ENCODE measurements around the gene SYNGR3. TPM values are rescaled to one million over a fixed set of nuclear protein-coding genes. Genes with fewer than 3 reads are reported as not detected.
A peak's percentile ranks its signal among the peaks of the same experiment; 100 is the strongest.

The SYNGR3 gene
- total RNA-seq, 4 donors from 2014 or later: 2.1 to 5.6 (median 3.3) TPM

DNA sequence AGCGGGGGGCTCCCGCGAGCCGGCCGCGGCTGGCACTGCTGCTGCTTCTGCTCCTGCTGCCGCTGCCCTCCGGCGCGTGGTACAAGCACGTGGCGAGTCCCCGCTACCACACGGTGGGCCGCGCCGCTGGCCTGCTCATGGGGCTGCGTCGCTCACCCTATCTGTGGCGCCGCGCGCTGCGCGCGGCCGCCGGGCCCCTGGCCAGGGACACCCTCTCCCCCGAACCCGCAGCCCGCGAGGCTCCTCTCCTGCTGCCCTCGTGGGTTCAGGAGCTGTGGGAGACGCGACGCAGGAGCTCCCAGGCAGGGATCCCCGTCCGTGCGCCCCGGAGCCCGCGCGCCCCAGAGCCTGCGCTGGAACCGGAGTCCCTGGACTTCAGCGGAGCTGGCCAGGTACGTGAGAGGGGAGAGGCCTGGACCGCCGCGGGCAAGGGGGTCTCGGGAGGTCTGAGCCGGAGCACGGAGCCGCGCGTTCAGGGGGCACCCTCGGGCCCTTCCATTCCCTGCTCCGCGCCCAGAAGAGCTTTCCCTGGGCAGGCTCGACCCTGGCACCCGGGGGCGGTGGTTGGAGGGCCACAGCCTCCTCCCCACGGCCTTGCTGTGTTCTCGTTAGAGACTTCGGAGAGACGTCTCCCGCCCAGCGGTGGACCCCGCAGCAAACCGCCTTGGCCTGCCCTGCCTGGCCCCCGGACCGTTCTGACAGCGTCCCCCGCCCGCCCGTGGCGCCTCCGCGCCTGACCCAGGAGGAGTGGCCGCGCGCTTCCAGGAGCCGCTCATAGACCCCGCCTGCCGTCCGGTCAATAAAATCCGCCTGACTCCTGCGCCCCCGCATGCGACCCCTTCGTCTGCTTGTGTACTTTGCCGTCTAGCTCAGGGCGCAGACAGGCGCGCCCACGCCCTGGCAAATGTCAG lies 30.4 kb downstream of the SYNGR3 start:
- peaks cover 0 to 57% (median 25%) of the 10 kb centered on the region in 4 donors for H3K27me3 ChIP-seq
- H3K36me3 ChIP-seq: no peaks in the 10 kb centered on the region
- H3K4me1 ChIP-seq: peaks cover 30 to 43% (median 38%) of the 10 kb centered on the region in 4 donors
- no peak for DNase-seq (ENCODE audit: extremely low spot score)
- peak overlapping the region in 2 of 4 donors; percentile 16 to 18 for H3K4me3 ChIP-seq
- intact Hi-C loops (cut with DNase I): no loop called here
- H3K27ac ChIP-seq (replicated peaks in 1 of 4): no peak overlapping the region
- H3K9me3 ChIP-seq: no peaks in the 10 kb centered on the region
- TF ChIP-seq POLR2A (IDR thresholded peaks at IDR 0.05; ENCODE audit: low read depth) (no peak), EP300 (IDR thresholded peaks at IDR 0.05) (no peak), POLR2AphosphoS5 (IDR thresholded peaks at IDR 0.05) (no peak)
- TF ChIP-seq, protein P1, sequence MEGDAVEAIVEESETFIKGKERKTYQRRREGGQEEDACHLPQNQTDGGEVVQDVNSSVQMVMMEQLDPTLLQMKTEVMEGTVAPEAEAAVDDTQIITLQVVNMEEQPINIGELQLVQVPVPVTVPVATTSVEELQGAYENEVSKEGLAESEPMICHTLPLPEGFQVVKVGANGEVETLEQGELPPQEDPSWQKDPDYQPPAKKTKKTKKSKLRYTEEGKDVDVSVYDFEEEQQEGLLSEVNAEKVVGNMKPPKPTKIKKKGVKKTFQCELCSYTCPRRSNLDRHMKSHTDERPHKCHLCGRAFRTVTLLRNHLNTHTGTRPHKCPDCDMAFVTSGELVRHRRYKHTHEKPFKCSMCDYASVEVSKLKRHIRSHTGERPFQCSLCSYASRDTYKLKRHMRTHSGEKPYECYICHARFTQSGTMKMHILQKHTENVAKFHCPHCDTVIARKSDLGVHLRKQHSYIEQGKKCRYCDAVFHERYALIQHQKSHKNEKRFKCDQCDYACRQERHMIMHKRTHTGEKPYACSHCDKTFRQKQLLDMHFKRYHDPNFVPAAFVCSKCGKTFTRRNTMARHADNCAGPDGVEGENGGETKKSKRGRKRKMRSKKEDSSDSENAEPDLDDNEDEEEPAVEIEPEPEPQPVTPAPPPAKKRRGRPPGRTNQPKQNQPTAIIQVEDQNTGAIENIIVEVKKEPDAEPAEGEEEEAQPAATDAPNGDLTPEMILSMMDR (IDR thresholded peaks at IDR 0.05): no peak
- 4% methylated on average over 31 of the region's 96 CpGs for WGBS

DNA sequence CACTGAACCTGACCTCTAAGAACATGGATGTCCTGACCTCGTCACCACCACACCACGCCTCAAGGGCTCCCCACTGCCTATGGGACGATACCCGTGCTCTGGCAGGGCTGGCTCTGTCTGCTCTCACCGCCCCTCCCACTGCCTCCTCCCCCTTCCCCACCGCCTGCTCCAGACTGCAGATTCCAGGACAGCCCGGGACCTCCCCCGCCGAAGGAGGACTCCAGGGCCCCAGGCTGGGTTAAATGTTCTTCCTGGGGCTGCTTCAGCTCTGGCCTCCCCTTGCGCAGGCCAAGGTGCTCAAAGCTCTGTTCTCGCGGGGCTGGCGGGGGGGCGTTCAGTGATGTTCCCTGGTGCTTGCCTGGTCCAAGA lies 32.9 kb downstream of the SYNGR3 start:
- TF ChIP-seq EP300 (IDR thresholded peaks at IDR 0.05) (no peak), POLR2A (IDR thresholded peaks at IDR 0.05; ENCODE audit: low read depth) (no peak), POLR2AphosphoS5 (IDR thresholded peaks at IDR 0.05) (no peak)
- TF ChIP-seq, protein P1 (IDR thresholded peaks at IDR 0.05): no peak
- Histone ChIP-seq H3K9me3 (no peaks in the 10 kb centered on the region), H3K4me1 (peaks cover 46 to 66% (median 61%) of the 10 kb centered on the region in 4 donors), H3K27ac (replicated peaks in 1 of 4) (no peak overlapping the region), H3K36me3 (no peaks in the 10 kb centered on the region), H3K4me3 (peak overlapping the region; percentile 33 to 50 (median 44)), H3K27me3 (peaks cover 0 to 49% (median 25%) of the 10 kb centered on the region in 4 donors)
- WGBS: 0% methylated on average over 3 of the region's 14 CpGs
- DNase-seq (ENCODE audit: extremely low spot score): no peak
- intact Hi-C loops (cut with DNase I): loop anchor here (1.0 kb wide), 2 partner anchors 117 to 121 kb away; no protein-coding TSS in a partner anchor

DNA sequence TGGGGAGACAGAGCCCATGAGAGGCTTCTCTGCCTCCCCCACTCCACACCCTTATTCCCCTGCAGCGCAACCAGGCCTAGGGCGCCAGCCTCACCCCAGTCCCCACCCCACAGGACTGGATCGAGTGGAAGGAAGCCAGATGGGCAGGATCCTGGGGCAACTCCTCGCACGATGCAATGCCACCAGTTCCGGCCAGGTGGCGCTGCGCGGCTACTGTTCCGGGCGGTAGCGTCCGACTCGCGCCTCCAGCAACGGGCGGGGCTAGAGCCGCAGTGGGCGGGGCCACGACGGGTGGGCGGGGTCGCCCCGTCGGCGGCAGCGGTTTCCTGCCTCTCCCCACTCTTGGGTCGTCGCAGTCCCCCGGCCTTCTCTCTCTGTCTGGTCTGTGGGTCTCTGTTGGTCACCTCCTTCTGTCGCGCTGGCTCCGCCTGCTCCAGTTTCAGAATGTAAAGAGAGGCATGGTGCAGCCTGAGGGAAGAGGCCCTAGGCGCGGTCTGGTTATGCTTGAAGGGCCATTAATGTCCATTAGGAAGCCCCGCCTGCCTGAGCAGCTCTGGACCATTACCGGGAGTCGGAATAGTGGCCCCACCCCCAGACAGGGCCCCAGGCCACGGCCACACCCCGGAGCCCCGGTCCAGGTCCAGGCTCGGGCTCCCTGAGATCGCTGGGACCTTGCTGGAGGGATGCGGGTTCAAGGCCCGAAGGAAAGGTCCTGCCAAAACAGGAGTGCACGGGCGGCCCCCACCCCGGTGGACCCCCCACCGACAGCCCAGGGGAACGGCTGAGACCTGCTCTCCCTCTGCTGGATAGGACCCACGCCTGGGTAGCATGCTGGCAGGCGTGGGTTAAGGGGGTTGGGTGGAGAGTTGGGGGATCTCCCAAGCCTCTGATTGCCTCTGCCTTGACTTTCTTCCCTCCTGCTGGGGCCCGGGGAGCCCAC lies 33.6 kb downstream of the SYNGR3 start:
- intact Hi-C loops (cut with DNase I): loop anchor here (1.0 kb wide), 1 partner anchor 116 kb away; no protein-coding TSS in a partner anchor
- TF ChIP-seq, protein P1 (IDR thresholded peaks at IDR 0.05): peak; percentile 99
- no peak for TF ChIP-seq POLR2A (IDR thresholded peaks at IDR 0.05; ENCODE audit: low read depth)
- no peak for TF ChIP-seq EP300 (IDR thresholded peaks at IDR 0.05)
- TF ChIP-seq POLR2AphosphoS5 (IDR thresholded peaks at IDR 0.05): peak; percentile 71 to 84
- DNase-seq (ENCODE audit: extremely low spot score): peak; percentile 98
- H3K4me3 ChIP-seq: peak overlapping the region; percentile 33 to 50 (median 44)
- H3K9me3 ChIP-seq: no peaks in the 10 kb centered on the region
- H3K27ac ChIP-seq (replicated peaks in 1 of 4): peak overlapping the region; percentile 63 to 74 (median 70)
- H3K4me1 ChIP-seq: peaks cover 47 to 72% (median 68%) of the 10 kb centered on the region in 4 donors
- peaks cover 0 to 43% (median 25%) of the 10 kb centered on the region in 4 donors for H3K27me3 ChIP-seq
- WGBS: 22% methylated on average over 11 of the region's 53 CpGs
- no peaks in the 10 kb centered on the region for H3K36me3 ChIP-seq

DNA sequence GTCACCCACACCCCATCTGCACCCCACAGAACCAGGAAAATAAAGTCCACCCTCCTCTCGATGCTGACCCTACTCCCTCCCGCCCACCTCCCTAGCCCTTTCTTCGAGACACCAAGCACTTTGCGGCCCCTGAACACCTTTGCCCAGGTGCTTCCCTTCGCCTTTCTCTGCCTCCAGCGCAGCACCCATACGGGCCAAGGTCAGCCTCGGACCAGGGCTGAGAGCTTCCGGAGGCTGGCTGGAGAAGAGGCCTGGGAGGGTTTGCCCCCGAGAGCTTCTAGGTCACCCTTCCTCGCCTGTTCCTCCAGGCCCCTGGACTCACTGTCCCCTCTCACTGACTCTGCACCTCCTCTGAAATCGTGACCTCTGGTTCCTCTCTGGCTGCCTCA lies 34.3 kb downstream of the SYNGR3 start:
- intact Hi-C loops (cut with DNase I): no loop called here
- Histone ChIP-seq H3K36me3 (peaks cover 0 to under 1% (median 0%) of the 10 kb centered on the region in 4 donors), H3K9me3 (no peaks in the 10 kb centered on the region), H3K4me1 (peaks cover 50 to 79% (median 74%) of the 10 kb centered on the region in 4 donors), H3K4me3 (peak overlapping the region in 3 of 4 donors; percentile 33 to 50 (median 46)), H3K27me3 (peaks cover 0 to 36% (median 23%) of the 10 kb centered on the region in 4 donors), H3K27ac (replicated peaks in 1 of 4) (peak overlapping the region; percentile 63 to 74 (median 70))
- no peak for DNase-seq (ENCODE audit: extremely low spot score)
- TF ChIP-seq, protein P1 (IDR thresholded peaks at IDR 0.05): no peak
- TF ChIP-seq EP300 (IDR thresholded peaks at IDR 0.05): no peak
- no peak for TF ChIP-seq POLR2A (IDR thresholded peaks at IDR 0.05; ENCODE audit: low read depth)
- no peak for TF ChIP-seq POLR2AphosphoS5 (IDR thresholded peaks at IDR 0.05)
- 85% methylated on average over 12 of the region's 12 CpGs for WGBS

Data from esophagus muscularis mucosa (tissue), 4 donors.